Activated CD4-positive, alpha-beta T cell treated with anti-CD3 and anti-CD28 coated beads for 24 hours (primary cell): ENCODE results near the gene SELP.
A peak's percentile ranks its signal among the peaks of the same experiment; 100 is the strongest.

Experiments
- DNase-seq, 2 donors: peaks; one replicate each; pipeline ENCODE4 v3.0.0-alpha.2; 2020; ENCODE audit warnings: low read depth in 2 of 2

SELP gene

GRCh38 chr1:169576241-169576934 lies 53.5 kb downstream of the SELP start:
- no peak for DNase-seq

- no peak for DNase-seq
These were observed 55.6 kb downstream of the SELP start for GRCh38 chr1:169574336-169574735.

GRCh38 chr1:169572187-169572586 lies 57.7 kb downstream of the SELP start:
- no peak for DNase-seq

- DNase-seq, result no peak
These were observed 58.5 kb downstream of the SELP start for GRCh38 chr1:169571450-169571849.

- no peak for DNase-seq
These were observed 59.8 kb downstream of the SELP start for GRCh38 chr1:169570172-169570574.

GRCh38 chr1:169568497-169568896 lies 61.4 kb downstream of the SELP start:
- no peak for DNase-seq

GRCh38 chr1:169565335-169566271 lies 64.3 kb downstream of the SELP start:
- no peak for DNase-seq

GRCh38 chr1:169563650-169564049 lies 66.3 kb downstream of the SELP start:
- DNase-seq, result no peak

GRCh38 chr1:169563019-169563615 lies 66.8 kb downstream of the SELP start:
- no peak for DNase-seq

GRCh38 chr1:169561692-169562091 lies 68.2 kb downstream of the SELP start:
- no peak for DNase-seq

- DNase-seq, result no peak
These were observed 72.8 kb downstream of the SELP start for GRCh38 chr1:169557131-169557530.

GRCh38 chr1:169550294-169550693 lies 79.6 kb downstream of the SELP start:
- DNase-seq, result no peak

- no peak for DNase-seq
These were observed 81.6 kb downstream of the SELP start for GRCh38 chr1:169548282-169548681.

GRCh38 chr1:169546087-169546995 lies 83.6 kb downstream of the SELP start:
- peak in 1 of 2 donors; percentile 31 for DNase-seq

GRCh38 chr1:169545472-169545871 lies 84.5 kb downstream of the SELP start:
- DNase-seq, result no peak

- no peak for DNase-seq
These were observed 90.7 kb downstream of the SELP start for GRCh38 chr1:169538998-169539871.
